ENCODE measurements around the gene FAM13C.
"Not testable (repeated sequence)": the region's sequence is repeated elsewhere in the genome, so short reads cannot be mapped to it uniquely, and the experiment has no call there.

FAM13C gene

DNA sequence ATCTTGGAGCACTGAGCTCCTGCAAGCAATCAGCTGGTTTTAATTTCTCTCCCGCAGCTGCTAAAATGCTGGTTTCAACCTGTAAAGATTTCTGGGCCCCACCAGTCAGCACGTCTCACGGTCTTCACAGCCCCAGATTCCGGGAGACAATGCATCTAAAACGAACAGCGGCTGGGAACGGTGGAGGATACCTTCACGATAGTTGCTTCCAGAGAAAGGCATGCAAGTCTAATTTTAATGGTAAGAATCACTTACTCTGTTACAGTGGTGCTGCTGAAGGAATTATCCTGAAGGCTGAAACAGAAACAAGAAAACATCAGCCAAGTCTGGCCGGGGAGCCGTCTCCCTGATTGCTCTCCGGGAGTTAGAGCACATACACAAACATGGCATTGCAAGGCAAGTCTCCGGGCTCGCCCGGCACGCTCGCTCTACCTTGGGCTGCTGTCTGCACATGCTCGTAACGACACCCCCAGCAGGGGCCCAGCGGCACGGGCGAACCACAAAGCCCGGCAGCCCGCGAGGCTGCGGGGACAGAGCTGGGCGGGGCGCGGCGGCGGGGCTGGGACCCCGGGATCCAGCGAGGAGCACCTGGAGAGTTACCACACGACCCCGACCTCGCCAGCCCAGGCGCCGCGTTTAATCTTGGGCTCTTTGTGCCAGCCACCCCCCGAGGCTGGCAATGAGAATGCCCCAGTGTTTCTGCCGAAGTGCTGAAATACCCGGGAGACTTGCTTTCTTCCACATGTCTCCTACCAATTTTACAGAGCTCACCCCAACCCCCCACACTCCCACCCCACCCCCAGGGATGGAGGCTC is at the start of gene FAM13C:
Gene FAM13C (minus strand): TSS at position 406 of the 815 bp plus-strand sequence. CDS start 89 bp downstream, at position 317.
- peak within 1 kb of the TSS; percentile 39 for H3K4me3 ChIP-seq (ENCODE audit: low read depth, low read length)

- no peak overlapping the region for H3K4me3 ChIP-seq (ENCODE audit: low read depth, low read length)
Measured at GRCh38 chr10:59405235-59405634, 42.9 kb upstream of the FAM13C start.

DNA sequence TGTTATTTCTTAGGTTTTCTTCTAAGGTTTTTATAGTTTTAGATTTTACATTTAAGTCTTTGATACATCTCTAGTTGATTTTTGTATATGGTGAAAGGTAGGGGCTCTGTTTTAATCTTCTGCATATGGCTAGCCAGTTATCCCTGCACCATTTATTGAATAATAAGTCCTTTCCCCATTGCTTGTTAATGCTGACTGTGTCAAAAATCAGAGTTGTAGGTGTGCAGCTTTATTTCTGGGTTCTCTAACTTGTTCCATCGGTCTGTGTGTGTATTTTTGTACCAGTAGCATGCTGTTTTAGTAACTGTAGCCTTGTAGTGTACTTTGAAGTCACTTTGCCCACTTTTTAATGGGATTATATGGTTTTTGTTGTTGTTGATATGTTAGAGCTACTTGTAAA is 37.9 kb upstream of the FAM13C start:
- no peak overlapping the region for H3K4me3 ChIP-seq (ENCODE audit: low read depth, low read length)

DNA sequence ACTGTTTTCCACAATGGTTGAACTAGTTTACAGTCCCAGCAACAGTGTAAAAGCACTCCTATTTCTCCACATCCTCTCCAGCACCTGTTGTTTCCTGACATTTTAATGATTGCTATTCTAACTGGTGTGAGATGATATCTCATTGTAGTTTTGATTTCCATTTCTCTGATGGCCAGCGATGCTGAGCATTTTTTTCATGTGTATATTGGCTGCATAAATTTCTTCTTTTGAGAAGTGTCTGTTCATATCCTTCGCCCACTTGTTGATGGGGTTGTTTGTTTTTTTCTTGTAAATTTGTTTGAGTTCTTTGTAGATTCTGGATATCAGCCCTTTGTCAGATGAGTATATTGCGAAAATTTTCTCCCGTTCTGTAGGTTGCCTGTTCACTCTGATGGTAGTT is 37.0 kb upstream of the FAM13C start:
- H3K4me3 ChIP-seq (ENCODE audit: low read depth, low read length) = not testable (repeated sequence)

DNA sequence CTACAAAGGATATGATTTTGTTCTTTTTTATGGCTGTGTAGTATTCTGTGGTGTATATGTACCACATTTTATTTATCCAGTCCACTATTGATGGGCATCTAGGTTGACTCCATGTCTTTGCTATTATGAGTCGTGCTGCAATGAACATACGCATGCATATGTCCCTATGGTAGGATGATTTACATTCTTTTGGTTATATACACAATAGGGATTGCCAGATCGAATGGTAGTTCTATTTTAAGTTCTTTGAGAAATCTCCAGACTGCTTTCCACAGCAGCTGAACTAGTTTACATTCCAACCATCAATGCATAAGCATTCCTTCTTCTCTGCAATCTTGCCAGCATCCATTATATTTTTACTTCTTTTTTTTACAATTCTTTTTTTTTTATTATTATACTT is 35.6 kb upstream of the FAM13C start:
- H3K4me3 ChIP-seq (ENCODE audit: low read depth, low read length) = no peak overlapping the region

DNA sequence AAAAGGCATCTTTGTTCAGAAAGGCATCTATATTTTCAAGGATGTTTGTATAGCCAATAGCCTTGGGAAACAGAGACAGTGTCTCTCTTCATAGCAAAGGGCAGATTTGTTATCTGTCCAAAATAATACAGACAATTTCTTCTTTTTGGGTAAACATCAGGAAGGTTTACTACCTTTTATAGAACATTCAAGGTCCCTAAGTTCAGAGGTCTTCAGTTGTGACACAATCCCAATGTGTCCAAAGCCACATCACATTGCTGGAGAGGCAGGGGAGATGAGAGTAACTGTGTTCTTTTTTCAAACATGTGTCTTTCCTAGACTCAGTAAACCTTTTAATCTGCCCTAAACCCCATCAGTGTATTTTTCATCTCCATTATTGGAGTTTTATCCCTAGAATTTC is 33.6 kb upstream of the FAM13C start:
- H3K4me3 ChIP-seq (ENCODE audit: low read depth, low read length) = no peak overlapping the region

- H3K4me3 ChIP-seq (ENCODE audit: low read depth, low read length) = no peak overlapping the region
Measured at GRCh38 chr10:59393349-59393748, 31.0 kb upstream of the FAM13C start.

- H3K4me3 ChIP-seq (ENCODE audit: low read depth, low read length) = no peak overlapping the region
Measured at GRCh38 chr10:59391060-59391459, 28.7 kb upstream of the FAM13C start.

- H3K4me3 ChIP-seq (ENCODE audit: low read depth, low read length) = no peak overlapping the region
Measured at GRCh38 chr10:59388671-59388976, 26.3 kb upstream of the FAM13C start.

DNA sequence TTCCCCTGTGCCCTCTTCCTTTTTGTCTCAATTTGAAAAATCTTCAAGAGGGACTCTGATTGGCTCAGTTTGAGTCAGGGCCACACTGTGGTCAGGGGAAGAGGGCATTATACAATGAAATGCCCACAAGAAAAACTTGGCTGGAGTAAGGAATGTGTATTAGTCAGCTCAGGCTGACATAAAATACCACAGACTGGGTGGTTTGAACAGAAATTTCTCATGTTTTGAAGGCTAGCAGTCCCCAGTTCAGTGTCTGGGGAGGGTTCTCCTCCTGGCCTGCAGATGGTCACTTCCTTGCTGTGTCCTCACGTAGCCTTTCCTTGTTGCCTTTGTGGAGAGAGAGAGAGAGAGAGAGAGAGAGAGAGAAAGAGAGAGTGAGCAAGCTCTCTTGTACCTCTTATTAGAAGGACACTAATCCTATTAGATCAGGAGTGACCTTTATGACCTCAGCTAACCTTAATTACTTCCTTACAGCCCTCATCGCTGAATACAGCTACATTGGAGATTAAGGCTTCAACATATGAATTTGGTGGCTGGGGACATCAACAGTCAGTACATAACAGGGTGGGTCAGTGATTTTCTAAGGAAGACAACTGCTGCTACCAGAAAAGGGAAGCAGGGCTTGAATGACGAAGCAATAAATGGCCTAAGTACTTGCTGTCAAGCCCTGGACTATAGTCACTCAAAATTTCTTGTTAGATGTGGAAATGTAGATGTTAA is 25.8 kb upstream of the FAM13C start:
- H3K4me3 ChIP-seq (ENCODE audit: low read depth, low read length) = no peak overlapping the region

GRCh38 chr10:59384761-59385160 is 22.4 kb upstream of the FAM13C start:
- no peak overlapping the region for H3K4me3 ChIP-seq (ENCODE audit: low read depth, low read length)

GRCh38 chr10:59383908-59384307 is 21.6 kb upstream of the FAM13C start:
- no peak overlapping the region for H3K4me3 ChIP-seq (ENCODE audit: low read depth, low read length)

DNA sequence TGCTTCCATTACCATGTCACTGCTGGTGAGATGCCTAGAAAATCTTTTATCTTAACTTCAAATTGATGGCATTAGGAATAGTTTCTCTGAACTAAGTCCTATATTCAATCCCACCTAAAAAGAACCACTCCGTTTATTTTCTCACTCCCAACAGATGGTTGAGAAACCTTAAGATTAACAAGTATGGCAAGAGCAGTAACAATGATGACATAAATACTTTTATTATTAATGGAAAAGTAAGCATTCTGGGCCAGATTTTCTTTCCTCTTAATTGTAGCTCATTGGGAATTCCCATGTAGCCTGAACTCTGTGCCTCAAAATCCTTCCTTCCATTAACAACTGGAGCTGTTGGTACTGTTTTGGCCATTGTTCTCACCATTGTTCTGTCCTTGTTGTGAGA is 21.1 kb upstream of the FAM13C start:
- H3K4me3 ChIP-seq (ENCODE audit: low read depth, low read length) = no peak overlapping the region

DNA sequence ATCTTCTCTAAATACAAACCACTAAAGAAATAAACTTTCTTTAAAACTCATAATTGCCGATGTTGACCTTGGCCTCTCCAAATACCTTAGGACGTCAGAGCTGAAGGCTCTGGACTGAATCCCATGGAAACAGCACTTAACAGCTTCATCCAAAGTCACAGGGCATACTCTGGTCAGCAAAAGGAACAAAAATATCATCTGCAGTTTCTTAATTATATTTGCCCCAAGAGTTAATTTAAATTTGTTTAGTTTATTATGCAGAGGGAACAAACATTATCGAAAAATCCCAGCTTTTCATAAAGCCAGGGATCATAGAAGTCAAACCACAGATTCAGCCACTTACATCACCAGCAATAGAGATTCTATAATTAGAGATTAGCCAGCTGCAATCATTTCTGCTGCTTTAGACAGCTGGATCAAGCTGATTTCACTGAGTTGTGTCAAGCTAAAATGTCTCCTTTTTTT is 20.5 kb upstream of the FAM13C start:
- no peak overlapping the region for H3K4me3 ChIP-seq (ENCODE audit: low read depth, low read length)

DNA sequence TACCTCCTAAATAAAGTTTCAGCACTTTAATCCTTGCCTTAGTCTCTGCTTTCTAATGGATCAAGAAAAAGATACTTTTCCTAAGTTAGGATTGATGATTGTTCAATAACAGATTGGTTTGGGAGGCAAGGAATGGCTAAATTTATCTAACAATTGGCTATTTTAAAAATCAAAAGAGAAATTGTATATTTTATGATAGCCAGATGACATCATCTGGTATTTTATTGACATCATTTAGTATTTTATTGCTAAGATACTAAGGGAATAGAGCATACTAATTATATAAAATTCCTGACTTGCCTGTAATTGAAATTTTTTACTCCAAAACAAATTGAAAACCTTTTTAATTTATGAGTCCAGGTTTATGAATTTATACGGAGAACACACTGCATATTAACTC is 19.3 kb upstream of the FAM13C start:
- H3K4me3 ChIP-seq (ENCODE audit: low read depth, low read length) = no peak overlapping the region

- no peak overlapping the region for H3K4me3 ChIP-seq (ENCODE audit: low read depth, low read length)
Measured at GRCh38 chr10:59376846-59377245, 14.5 kb upstream of the FAM13C start.

GRCh38 chr10:59375990-59376389 is 13.6 kb upstream of the FAM13C start:
- no peak overlapping the region for H3K4me3 ChIP-seq (ENCODE audit: low read depth, low read length)

DNA sequence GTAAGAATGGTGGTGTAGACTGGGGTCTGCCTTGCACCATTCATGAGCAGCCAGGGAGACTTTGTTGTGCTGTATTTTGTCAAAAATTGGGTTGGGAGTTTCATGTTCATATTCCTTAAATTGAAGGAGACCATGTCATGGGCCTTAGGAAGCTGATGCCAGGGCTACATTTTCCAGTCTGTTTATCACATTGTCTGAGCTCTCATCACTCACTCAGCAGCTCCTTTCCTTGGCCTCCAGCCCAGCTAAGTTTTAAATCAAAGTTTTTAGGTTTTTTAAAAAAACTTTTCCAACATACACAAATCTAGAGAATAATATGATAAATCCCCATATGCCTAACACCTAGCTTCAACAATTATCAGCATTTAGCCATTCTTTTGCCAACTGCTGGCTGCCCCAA is 12.6 kb upstream of the FAM13C start:
- no peak overlapping the region for H3K4me3 ChIP-seq (ENCODE audit: low read depth, low read length)

- no peak overlapping the region for H3K4me3 ChIP-seq (ENCODE audit: low read depth, low read length)
Measured at GRCh38 chr10:59373071-59373470, 10.7 kb upstream of the FAM13C start.

DNA sequence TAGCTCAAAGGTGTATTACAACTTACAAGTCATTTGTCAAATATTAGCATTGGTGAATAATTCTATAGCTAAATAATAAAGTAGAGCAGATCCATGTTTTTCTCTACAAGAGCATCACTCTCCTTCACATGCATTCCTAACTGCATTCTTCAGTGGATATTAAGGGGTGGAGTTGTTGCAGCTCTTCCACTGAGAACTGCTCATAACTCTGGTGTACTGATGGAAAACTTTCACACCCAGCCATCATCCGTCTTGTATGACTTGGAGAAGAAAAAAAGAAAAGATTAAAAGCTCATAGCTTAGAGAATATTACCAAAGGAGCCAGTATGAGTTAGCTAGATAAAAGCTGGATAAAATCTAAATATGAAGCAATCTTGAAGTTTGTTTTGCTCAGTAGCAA is 10.2 kb upstream of the FAM13C start:
- H3K4me3 ChIP-seq (ENCODE audit: low read depth, low read length) = no peak overlapping the region

DNA sequence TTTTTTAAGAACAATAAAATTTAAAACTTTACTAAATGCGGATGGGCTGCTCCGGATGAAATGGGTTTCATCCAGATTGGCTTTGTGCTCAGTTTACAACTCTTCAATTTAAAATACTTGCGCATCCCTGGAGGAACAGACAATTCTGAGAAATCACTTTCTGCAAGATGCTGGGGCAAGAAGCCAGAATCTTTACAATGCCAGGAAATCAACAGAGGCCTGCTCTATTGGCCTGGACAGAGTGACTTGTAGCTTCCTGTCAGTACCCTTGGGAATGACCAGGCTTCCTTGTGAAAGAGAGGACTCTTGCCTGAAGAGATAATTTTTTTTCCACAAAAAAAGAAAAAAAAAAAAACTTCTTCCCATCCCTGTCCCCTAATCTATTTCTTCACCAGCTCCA is 3.9 kb upstream of the FAM13C start:
- H3K4me3 ChIP-seq (ENCODE audit: low read depth, low read length) = no peak overlapping the region

GRCh38 chr10:59363446-59363958 is 1.2 kb upstream of the FAM13C start:
- H3K4me3 ChIP-seq (ENCODE audit: low read depth, low read length) = no peak overlapping the region
